NCI-H187 treated with DMSO at 0.1 percent for 48 hours (cell line): ENCODE results near the gene RAB10.
"Not testable (repeated sequence)": the region's sequence is repeated elsewhere in the genome, so short reads cannot be mapped to it uniquely, and the experiment has no call there.

ENCODE experiments used
- DNase-seq: peaks from one replicate; lab custom pipeline; 2025; lab: John Stamatoyannopoulos, UW

Gene RAB10

DNA sequence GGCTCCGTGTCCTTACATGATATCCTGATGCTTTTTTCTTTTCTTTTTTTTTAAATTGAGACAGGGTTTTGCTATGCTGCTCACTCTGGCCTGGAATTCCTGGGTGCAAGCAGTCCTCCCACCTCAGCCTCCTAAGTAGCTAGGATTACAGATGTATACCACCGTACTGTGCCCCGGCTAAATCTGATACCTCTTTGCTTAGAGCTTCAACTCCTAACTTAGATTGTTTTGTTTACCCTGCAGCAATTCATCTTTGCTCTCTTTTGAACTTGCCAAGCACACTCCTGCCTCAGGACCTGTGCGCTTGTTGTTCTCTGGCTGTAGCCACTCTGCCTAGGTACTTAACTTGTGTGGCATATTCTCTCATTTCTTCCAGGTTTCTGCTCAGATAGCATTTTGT, 24.5 kb downstream of the RAB10 start:
- DNase-seq, result no peak

DNA sequence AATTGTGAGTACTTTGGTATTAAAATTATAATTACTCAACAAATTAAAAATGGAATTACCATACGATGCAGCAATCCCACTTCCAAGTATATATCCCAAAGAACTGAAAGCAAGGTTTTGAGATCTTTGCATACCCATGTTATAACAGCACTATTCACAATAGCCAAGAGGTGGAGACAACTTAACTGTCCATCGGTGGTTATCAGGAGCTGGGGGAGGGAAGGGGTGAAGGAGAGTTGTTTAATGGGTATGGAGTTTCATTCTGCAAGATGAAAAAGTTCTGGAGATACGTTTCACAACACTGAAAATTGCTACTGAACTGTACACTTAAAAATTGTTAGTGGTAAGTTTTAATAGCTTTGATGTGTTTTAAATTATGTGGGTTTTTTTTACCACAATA, 25.7 kb downstream of the RAB10 start:
- DNase-seq, result no peak

DNA sequence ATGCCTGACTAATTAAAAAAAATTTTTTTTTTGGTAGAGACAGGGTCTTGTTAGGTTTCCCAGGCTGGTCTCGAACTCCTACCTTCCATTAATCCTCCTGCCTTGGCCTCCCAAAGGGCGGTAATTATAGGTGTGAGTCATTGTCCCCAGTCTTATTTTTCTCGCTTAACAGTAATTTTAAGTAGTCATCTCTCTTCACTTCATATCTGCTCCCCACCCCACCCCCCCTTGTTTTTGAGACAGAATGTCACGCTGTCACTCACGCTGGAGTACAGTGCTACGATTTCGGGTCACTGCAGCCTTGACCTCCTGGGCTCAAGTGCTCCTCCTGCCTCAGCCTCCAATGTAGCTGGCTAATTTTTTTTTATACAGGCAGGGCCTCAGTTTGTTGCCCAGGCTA, 27.7 kb downstream of the RAB10 start:
- DNase-seq, result no peak

DNA sequence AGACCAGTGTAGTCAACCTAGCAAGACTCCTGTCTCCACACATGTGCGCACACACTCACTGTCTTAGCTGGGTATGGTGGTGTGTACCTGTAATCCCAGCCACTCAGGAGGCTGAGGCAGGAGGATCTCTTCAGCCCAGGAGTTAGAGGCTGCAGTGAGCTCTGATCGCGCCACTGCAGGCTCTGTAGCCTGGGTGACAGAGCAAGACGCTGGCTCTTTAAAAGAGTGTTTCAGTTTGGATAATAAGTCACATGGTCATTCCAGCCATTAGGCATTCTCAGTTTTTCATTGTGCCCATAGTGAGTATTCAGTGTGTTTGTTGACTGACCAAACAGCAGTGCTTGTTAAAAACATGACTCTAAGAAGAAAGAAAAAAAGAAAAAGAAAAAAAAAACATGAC, 31.0 kb downstream of the RAB10 start:
- no peak for DNase-seq

DNA sequence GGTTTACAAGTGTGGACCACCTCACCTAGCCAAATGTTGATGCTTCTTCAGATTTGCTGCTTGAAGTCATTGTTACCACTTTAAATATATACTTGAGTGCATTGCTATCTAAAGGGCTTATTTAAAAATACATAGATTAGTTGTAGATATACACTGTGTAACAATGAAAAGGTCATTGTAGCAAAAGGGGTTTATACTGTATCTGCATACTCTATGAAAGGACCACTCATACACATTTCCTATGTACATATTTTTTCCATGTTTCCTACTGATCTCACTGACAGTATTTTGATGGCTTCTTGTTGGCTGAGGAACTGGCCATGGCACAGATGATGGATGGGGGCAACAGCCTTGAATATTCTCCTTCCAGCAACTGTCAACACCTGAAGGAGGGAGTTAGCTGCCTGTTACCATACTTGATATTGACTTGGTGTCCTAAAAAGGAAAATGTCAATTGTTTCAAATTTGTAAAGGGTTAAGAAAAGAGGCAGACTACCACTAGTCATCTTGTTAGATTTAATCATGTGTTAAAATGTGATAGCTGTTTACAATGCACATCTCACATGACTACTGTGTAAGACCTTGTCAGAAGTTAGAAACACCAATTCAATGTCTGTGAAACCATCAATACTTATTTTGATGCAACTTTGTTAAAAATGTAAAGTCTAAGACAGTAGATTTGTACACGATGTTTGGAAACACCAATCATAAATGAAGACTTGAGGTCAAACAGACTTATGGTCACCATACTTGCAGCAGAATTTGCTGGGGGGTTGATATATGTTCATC, 33.5 kb downstream of the RAB10 start:
- DNase-seq, result no peak

DNA sequence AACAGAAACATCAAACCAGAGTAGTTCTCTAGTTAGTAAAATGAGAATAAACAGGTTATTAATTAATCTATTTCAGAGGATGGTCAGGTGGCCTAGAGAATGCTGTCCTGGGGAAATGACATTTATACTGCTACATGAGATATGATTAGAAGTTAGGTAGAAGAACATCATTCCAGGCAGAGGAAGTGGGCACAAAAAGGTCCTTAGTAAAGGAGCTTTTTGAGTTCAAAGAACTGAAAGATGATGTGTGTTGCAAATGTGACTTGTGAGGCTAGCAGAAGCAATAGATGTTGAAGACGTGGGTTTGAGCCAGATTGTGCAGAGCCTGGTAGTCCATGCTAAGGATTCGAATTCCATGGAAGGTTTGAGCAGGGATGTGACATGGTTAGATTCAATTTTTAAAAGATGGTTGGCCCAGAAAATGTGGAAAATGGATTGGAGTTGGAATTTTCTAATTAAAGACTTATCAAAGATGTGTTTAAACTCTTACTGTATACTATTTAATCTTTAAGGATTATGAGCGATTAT, 34.2 kb downstream of the RAB10 start:
- no peak for DNase-seq

DNA sequence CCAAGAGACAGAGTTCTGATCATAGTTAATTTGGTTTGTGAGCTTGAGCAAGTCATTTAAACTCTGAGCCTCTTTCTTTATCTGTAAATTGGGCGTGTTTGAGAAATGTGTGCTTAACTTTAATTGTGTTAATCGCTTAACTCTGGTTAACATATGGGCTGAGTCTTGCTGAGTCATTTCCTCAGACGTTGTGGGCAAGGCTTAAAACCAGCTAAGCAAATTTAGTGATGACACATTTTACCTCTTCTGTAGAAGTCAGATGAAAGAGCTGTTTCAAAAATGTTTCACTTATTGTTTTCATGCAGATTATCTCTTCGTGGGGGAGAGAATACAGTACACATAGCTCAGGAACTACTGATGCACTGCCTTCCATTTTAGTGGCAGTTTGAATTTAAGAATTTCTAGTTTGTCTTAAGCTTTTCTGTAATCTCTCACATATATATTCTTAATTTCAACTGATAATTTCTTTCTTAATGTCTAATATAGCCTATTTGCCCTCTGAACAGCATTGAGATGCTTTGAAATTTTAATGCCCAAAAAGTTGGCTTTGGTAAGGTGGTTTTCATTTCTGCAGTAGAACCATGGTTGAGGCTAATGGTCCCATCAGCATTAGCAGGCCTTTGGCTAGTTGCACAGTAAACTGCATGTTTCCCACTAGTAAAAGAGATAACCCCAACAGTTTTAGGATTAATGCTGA, 34.9 kb downstream of the RAB10 start:
- no peak for DNase-seq

DNA sequence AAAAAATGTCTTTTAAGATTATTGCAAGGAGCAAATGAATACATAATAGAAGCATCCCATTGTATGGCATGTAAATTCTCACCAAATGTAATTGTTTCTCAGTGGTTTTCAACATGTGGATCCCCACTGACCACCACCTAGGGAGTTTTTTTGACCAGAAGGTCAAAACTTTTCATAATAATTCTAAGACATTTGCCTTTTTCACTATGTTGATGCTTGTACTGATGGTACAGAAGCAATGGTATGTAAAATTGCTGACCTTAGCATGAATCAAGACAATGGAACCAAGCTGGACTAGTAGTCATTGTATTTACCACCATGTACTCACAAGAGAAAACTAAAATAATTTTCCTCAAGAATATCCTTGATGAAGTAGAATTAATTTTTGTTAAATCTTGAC, 36.8 kb downstream of the RAB10 start:
- DNase-seq, result no peak

DNA sequence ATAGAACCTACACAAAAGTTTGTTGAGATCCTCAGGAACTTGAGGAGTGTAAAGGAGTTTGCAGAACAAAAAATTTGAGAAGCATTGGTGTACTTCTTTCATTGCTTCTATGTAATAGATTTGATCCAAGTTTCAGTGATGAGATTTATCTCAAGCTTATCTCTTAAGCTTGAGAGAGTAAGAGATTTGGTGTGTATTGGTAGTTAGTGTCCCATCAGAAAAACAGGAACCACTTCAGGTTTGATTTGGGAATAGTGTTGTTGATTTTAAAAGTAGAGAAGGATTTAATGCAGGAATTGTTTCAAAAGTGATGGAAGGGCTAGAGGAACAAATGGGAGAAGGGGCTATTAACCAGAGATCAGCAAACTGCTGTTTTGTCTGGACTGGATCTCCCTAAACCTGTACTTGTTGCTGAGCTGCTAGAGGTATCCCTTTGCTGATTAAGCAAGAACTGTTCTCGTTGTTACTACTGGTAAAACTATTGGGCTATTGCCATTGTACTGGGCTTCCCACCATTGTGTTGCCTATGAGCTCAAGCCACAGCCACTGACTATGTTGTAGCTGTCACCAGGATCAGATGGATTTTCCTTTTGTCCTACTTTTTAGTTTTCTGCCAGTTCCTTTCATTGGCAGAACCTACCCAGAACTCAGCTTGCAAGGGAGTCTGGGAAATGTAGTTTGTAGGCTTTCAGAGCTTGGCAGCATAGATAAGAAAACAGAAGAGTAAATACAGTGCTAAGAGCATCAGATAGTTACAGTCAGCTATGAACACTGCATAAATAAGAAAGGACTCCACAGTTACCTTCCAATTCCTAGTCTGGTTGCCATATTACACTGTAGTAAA, 39.3 kb downstream of the RAB10 start:
- no peak for DNase-seq

DNA sequence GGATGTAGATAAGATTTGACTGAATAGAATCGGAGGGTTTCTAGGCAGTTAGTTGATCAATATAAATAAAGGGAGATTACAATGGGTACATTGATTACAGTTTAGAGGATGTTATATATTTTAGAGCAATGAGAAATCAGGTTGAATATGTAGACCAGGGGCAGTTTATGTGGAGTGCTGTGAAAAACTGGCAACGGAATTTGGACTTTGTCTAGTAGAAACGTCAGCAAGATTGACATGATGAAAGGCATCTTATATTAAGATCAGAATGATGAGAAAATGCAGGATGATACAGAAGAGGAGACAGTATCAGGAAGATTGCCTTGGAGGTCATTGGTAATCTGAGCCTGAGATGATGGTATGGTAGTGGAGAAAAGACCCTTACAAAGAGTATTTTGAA, 39.9 kb downstream of the RAB10 start:
- no peak for DNase-seq

DNA sequence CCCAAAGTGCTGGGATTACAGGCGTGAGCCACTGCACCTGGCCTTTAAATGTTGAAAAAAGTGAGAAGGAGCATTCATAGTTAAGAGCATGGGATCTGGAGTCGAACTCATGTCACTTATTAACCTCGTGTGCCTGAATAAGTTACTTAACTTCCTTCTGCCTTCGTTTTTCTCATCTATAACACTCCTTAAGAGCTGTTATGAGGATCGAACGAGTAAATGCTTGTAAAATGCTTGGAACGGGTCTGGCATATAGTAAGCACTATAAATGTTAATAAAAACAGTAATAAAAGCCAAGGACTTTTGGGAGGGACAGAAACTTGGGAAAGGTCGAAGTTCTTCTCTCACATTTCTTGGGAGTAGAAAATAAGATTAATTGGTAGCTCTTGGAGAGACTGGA, 40.8 kb downstream of the RAB10 start:
- DNase-seq, result no peak

DNA sequence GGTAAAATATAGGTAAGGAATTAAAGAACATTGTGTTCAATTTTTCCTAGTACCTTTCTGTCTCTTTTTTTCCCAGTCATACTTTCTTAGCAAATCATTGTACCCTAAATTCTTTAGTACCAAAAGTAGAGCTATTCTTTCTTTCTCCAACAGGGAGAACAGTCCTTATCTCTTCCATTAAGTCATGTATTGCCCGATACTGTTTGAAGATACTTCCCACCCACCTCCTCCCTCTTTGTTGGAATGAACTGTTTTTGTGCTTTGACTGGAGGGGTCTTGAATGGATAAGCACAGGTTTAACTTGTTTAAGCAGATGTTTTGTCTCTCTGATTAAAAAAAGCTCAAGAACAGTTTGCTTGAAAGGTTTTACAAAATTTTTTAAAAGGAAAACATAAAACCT, 41.3 kb downstream of the RAB10 start:
- no peak for DNase-seq

DNA sequence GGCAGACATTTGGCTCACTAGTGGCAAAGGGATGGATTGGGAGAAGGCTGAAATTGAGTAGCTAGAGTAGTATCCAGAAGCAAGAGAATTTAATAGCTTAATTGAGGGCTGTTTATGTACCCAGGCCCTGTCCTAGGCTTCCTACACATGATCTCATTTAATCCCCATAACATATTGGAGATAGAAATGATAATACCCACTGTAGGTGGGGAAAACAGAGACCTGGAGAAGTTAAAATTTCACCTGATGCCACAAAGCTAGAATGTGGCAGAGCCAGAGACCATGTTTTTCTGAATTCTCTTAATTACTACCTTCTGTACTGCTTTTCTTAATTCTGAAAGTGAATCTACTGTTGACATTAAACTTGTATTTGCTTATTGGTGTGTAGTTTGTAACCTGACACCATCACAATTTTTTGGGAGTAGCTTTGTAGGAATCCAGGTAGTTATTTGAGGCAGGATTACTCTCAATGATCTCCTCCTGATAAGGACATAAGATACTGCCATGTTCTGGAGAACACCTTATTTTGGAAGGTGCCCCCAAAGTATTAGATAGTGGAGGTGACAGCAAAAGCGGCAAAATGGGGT, 42.2 kb downstream of the RAB10 start:
- DNase-seq, result no peak

DNA sequence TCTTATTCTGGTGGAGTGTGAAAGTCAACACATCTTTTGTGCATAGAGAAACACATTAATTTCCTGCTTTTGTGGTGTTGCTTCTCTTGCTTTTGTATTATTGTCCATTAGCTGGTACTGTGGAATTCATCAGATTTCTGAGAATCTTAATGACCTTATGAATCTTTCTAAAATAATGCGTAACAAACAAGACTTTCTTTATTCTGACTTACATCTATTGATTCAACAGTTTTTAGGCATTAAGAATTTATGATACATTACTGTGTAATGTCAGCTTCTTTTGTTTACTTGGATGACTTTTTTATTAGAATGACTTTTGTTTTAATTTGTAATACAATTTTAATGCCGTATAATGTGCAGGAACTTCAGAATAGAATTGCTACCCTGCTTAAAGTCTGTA, 43.4 kb downstream of the RAB10 start:
- DNase-seq, result no peak

DNA sequence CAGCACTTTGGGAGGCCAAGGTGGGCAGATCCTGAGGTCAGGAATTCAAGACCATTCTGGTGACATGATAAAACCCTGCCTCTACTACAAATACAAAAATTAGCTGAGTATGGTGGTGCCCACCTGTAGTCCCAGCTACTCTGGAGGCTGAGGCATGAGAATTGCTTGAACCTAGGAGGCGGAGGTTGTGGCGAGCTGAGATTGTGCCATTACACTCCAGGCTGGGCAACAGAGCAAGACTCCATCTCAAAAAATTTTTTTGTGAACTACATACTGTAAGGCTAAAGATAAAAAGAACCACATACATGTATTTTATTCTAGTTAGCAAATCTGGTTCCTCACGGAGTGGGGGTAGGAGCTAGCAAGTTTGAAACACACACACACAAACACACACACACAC, 45.1 kb downstream of the RAB10 start:
- DNase-seq, result no peak

DNA sequence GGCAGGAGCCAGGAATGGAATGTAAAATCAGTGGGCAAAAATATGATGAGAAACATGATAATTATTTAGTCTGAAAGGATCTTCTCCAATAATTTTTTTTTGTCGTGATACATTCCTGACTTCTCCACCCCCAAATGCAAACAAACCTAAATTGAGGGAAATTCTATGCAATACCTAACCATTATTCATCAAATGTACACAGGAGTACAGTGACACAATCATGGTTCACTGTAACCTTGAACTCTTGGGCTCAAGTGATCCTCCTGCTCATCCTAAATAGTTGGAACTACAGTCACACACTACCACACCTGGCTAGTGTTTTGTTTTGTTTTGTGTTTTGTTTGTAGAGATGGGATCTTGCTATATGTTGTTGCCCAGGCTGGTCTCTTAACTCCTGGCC, 46.5 kb downstream of the RAB10 start:
- no peak for DNase-seq

DNA sequence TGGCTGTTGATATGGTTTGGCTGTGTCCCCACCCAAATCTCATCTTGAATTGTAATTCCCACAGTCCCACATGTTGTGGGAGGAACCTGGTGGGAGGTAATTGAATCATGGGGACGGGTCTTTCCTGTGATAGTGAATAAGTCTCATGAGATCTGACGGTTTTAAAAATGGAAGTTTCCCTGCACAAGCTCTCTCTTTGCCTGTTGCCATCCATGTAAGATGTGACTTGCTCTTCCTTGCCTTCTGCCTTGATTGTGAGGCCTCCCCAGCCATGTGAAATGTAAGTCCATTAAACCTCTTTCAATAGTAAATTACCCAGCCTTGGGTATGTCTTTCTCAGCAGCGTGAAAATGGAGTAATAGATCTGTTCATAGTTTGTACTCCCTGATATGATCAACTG, 47.0 kb downstream of the RAB10 start:
- DNase-seq, result not testable (repeated sequence)

DNA sequence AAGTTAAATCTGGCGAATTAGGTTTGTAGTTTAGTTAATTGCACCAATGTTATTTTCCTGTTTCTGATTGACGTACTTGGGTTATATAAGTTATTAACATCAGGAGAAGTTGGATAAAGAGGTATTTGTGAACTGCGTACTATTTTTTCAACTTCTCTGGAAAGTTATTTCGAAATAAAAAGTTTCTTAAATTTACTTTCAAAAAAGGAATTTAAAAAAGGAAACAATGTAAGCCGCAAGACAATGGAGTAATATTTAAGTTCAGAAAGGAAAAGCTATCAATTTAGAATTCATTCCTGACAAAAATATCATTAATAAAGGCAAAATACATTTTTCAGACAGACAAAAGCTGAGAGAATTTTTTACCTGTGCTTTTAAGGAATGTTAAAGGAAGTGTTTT, 47.7 kb downstream of the RAB10 start:
- DNase-seq, result no peak

DNA sequence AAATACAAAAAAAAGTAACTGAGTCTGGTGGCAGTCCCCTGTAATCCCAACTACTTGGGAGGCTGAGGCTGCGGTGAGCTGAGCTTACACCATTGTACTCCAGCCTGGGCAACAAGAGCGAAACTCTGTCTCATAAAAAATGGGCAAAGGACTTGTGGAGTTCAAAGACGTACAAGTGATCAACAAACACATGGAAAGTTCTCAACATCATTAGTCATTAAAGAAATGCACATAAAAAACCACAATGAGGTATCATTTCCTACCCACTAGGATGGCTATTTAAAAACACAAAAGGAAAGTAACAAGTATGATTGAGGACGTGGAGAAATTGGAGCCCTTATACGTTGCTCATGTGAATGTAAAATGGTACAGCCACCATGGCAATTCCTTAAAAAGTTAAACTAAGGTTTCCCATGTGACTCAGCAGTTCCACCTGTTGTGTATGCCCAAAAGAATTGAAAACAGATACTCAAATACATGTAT, 52.3 kb downstream of the RAB10 start:
- no peak for DNase-seq

DNA sequence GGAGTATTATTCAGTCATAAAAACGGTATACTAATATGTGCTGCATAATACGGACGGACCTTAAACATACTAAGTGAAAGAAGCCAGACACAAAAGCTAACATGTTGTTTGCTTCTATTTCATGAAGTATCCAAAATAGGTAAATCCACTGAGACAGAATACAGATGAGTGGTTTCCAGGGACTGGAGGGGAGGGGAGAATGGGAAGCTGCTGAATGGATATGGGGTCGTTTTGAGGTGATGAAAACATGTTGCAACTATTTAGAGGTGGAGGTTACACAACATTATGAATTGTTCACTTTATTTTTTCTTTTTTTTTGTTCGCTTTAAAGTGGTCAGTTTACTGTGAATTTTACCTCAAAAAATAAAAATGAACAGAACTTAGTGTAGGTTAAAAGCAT, 52.9 kb downstream of the RAB10 start:
- DNase-seq, result no peak

DNA sequence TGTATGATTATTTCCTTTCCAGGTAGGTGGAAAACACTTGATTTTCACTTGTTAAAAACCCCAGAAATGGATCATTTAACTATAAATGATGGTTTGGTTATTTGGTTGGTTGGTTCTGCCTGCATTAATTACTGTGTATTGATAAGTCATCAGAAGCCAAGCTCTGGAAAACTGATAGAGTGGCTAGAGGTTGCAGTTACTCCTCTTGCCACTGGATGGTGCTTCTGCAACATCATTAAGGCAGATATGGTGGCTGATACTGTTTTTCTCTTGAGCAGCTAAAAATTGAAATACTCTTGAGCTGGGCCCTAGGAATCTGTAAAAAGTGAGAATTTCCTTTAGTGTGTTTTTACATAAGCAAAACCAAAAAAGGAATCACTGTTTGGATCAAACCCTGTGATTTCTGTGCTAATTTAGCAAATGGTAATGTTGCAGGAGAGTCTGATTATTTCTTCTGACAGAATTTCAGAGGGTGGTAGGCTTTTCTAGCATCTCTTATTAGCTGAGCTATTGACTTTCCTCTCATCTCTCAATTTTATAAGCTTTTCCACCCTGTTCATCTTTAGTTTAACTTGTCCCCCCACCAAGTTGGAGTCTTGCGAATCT, 54.3 kb downstream of the RAB10 start:
- DNase-seq, result no peak

DNA sequence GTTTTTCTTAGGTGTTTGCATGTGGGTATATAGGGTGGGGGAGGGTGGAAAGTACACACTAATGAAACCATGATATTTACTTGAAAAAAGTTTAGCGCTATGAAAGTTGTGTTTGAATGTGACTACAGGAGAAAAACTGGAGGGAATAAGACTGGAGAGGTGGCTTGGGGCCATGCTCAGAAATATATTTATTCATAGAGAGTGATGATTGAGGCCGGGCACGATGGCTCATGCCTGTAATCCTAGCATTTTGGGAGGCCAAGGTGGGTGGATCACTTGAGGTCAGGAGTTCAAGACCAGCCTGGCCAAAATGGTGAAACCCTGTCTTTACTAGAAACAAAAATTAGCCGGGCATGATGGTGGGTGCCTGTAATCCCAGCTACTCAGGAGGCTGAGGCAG, 55.0 kb downstream of the RAB10 start:
- DNase-seq, result not testable (repeated sequence)
